ENCODE data around the gene WDR7.

The WDR7 gene

DNA sequence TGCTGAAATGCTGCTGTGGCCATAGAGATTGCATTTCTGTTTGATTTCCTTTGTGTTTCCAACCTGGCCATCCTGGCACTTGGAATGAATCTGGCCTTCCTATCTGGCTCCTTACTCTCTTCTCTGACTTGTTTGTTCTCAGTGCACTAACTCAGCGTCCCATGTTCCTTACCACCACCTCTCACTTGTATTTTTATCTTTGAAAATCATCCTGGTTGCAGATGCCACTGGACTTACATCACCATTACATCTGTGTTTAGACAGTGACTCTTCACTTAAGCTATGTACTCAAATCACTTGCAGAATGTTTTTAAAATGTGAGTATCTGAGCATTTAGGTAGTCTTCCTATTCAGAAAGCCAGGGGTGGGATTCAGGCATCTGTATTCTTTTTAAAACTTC lies 239.5 kb downstream of the WDR7 start:
- peak overlapping the region; percentile 6; the same call in 1 of the 2 replicates for H3K4me3 ChIP-seq (ENCODE audit: low read depth, low read length)
- TF ChIP-seq, protein P1, sequence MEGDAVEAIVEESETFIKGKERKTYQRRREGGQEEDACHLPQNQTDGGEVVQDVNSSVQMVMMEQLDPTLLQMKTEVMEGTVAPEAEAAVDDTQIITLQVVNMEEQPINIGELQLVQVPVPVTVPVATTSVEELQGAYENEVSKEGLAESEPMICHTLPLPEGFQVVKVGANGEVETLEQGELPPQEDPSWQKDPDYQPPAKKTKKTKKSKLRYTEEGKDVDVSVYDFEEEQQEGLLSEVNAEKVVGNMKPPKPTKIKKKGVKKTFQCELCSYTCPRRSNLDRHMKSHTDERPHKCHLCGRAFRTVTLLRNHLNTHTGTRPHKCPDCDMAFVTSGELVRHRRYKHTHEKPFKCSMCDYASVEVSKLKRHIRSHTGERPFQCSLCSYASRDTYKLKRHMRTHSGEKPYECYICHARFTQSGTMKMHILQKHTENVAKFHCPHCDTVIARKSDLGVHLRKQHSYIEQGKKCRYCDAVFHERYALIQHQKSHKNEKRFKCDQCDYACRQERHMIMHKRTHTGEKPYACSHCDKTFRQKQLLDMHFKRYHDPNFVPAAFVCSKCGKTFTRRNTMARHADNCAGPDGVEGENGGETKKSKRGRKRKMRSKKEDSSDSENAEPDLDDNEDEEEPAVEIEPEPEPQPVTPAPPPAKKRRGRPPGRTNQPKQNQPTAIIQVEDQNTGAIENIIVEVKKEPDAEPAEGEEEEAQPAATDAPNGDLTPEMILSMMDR (IDR thresholded peaks at IDR 0.05; ENCODE audit: low read depth, low read length) = no peak

DNA sequence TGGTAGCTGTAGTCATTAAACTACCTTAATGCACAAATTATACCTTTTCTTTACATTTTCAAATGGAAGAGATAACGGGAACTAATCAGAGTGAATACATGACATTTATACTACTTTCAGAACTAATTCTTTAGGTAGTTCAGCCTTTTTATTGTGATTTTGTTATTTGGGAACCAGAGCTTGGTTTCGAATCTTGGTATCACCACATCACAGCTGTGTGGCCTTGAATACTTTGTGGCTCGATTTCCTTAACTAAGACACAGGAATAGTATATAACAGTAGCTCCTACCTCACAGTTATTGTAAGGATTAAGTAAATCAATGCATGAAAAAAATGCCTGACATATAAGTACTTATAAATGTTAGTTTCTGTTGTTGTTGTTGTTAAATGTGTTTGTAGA lies 240.0 kb downstream of the WDR7 start:
- no peak overlapping the region for H3K4me3 ChIP-seq (ENCODE audit: low read depth, low read length)
- TF ChIP-seq, protein P1 (IDR thresholded peaks at IDR 0.05; ENCODE audit: low read depth, low read length) = no peak

- no peak overlapping the region for H3K4me3 ChIP-seq (ENCODE audit: low read depth, low read length)
- TF ChIP-seq, protein P1 (IDR thresholded peaks at IDR 0.05; ENCODE audit: low read depth, low read length) = no peak
Observed at GRCh38 chr18:56891870-56892269, 240.7 kb downstream of the WDR7 start.

- H3K4me3 ChIP-seq (ENCODE audit: low read depth, low read length) = no peak overlapping the region
- TF ChIP-seq, protein P1 (IDR thresholded peaks at IDR 0.05; ENCODE audit: low read depth, low read length) = no peak
Observed at GRCh38 chr18:56897122-56897521, 246.0 kb downstream of the WDR7 start.

- no peak overlapping the region for H3K4me3 ChIP-seq (ENCODE audit: low read depth, low read length)
- TF ChIP-seq, protein P1 (IDR thresholded peaks at IDR 0.05; ENCODE audit: low read depth, low read length) = no peak
Observed at GRCh38 chr18:56899660-56900059, 248.5 kb downstream of the WDR7 start.

GRCh38 chr18:56900195-56901094 lies 249.3 kb downstream of the WDR7 start:
- TF ChIP-seq, protein P1 (IDR thresholded peaks at IDR 0.05; ENCODE audit: low read depth, low read length) = no peak
- H3K4me3 ChIP-seq (ENCODE audit: low read depth, low read length) = no peak overlapping the region

DNA sequence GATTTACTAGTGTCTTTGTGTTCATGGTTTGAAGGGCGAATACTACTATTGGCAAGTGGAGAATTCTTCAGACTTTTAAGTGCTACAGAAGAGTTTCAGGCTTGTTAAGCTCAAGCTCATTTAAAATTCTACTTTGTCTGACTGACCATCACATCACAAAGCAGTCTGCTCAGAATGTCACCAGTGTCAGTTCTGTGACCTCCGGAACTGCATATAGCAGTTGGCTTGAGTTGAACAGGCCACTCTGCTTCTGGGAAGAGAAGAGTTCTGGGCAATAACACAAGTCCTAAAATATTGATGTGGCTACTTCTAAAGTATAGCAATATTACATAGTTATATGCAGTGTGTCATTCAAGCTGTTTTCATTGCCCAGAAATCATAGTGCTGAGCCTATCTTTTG lies 250.8 kb downstream of the WDR7 start:
- TF ChIP-seq, protein P1 (IDR thresholded peaks at IDR 0.05; ENCODE audit: low read depth, low read length) = no peak
- H3K4me3 ChIP-seq (ENCODE audit: low read depth, low read length) = no peak overlapping the region
